Omental fat pad (tissue), 4 donors: ENCODE data around the gene SEMA4C. TPM values are rescaled to one million over a fixed set of nuclear protein-coding genes. Genes with fewer than 3 reads are reported as not detected.

Experiments
- ATAC-seq: fragments of 150-250 bp; one replicate; pipeline ENCODE4 v1.9.1; 2016; ENCODE audit warnings: mild to moderate bottlenecking, moderate library complexity; ENCODE audit not compliant: low FRiP score
- DNase-seq: peaks from one replicate; pipeline ENCODE4 v3.0.0-alpha.2; 2019; ENCODE audit warnings: low spot score
- CTCF ChIP-seq, 3 donors: fragments of 450-650 bp; IDR thresholded peaks; one replicate each; pipeline ENCODE4 v1.5.1; 2016 to 2017; ENCODE audit warnings: antibody characterized with exemption in 3 of 3, mild to moderate bottlenecking in 3 of 3, moderate library complexity in 2 of 3
- total RNA-seq, 4 donors: library from RNA; depleted of rRNA; stranded (reverse); fragments of >200 nt; gene quantifications; one replicate each; pipeline ENCODE4 v1.1.0, GENCODE V29; 2016

SEMA4C gene
- total RNA-seq = 10 to 100 TPM; 19.7 to 40.4 (median 26.9) TPM

GRCh38 chr2:96869822-96870625 lies at the start of gene SEMA4C:
Gene SEMA4C, minus strand, starts transcription at chr2:96870080. Its CDS starts 2,194 bp downstream, at chr2:96867886.
- peak; percentile 38 for ATAC-seq
- no peak for TF ChIP-seq CTCF (IDR thresholded peaks at IDR 0.05)
- DNase-seq = no peak

GRCh38 chr2:96918754-96919550 lies 49.1 kb upstream of the SEMA4C start:
- ATAC-seq (no peak), DNase-seq (no peak)
- no peak for TF ChIP-seq CTCF (IDR thresholded peaks at IDR 0.05)

- DNase-seq (no peak), ATAC-seq (no peak)
- TF ChIP-seq CTCF (IDR thresholded peaks at IDR 0.05) = no peak
Measured at GRCh38 chr2:96918092-96918753, 48.3 kb upstream of the SEMA4C start.

GRCh38 chr2:96916646-96917543 lies 47.0 kb upstream of the SEMA4C start:
- ATAC-seq = peak; percentile 67
- DNase-seq = no peak
- TF ChIP-seq CTCF (IDR thresholded peaks at IDR 0.05) = no peak

GRCh38 chr2:96916156-96916630 lies 46.3 kb upstream of the SEMA4C start:
- no peak for ATAC-seq
- DNase-seq = no peak
- TF ChIP-seq CTCF (IDR thresholded peaks at IDR 0.05) = no peak

GRCh38 chr2:96914332-96914731 lies 44.5 kb upstream of the SEMA4C start:
- no peak for TF ChIP-seq CTCF (IDR thresholded peaks at IDR 0.05)
- DNase-seq (no peak), ATAC-seq (peak; percentile 50)
